Vagina (tissue), 2 donors: Measurements from ENCODE around the gene PTX3.

Experiments
- CTCF ChIP-seq, 3 experiments: fragments of 450-650 bp in 2 of 3; fragments of 200-600 bp in 1 of 3; sonication (generic) in 1 of 3; IDR thresholded peaks; one replicate each; pipeline ENCODE4 v1.5.1; 2017 to 2019; ENCODE audit warnings: antibody characterized with exemption in 3 of 3, mild to moderate bottlenecking in 2 of 3, moderate library complexity in 2 of 3
- POLR2A ChIP-seq, 2 donors: fragments of 450-650 bp; IDR thresholded peaks; one replicate each; pipeline ENCODE4 v1.6.1; 2017; ENCODE audit warnings: antibody characterized with exemption in 2 of 2, mild to moderate bottlenecking in 2 of 2, moderate library complexity in 2 of 2
- POLR2AphosphoS5 ChIP-seq, 2 donors: sonication (generic); formaldehyde crosslinking; IDR thresholded peaks; one replicate each; pipeline ENCODE4 v1.9.0; 2017; ENCODE audit warnings: antibody characterized with exemption in 2 of 2, mild to moderate bottlenecking in 2 of 2, low read depth in 1 of 2; ENCODE audit not compliant: insufficient read depth in 1 of 2

GRCh38 chr3:157429708-157430107, 6.9 kb upstream of the PTX3 start:
- TF ChIP-seq CTCF (IDR thresholded peaks at IDR 0.05): no peak
- no peak for TF ChIP-seq POLR2AphosphoS5 (IDR thresholded peaks at IDR 0.05; ENCODE audit: insufficient read depth in 1 of 2, low read depth in 1 of 2)
- no peak for TF ChIP-seq POLR2A (IDR thresholded peaks at IDR 0.05)
